ENCODE measurements around the gene PAQR4.

DNA sequence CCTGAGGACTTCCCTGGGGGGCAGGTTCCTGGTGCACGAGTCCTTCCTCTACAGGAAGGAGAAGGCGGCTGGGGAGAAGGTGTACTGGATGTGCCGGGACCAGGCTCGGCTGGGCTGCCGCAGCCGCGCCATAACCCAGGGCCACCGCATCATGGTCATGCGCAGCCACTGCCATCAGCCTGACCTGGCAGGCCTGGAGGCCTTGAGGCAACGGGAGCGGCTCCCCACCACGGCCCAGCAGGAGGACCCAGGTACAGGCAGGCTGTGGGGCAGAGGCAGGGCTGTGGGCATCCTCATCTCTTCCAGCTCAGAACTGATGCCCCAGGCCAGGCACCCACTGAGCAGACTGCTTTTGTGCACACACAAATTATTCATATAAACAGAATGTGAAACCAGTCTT, 30.9 kb upstream of the PAQR4 start:
- no peak for TF ChIP-seq POLR2A (IDR thresholded peaks at IDR 0.05; ENCODE audit: extremely low read depth, insufficient read length)
- TF ChIP-seq, protein P1, sequence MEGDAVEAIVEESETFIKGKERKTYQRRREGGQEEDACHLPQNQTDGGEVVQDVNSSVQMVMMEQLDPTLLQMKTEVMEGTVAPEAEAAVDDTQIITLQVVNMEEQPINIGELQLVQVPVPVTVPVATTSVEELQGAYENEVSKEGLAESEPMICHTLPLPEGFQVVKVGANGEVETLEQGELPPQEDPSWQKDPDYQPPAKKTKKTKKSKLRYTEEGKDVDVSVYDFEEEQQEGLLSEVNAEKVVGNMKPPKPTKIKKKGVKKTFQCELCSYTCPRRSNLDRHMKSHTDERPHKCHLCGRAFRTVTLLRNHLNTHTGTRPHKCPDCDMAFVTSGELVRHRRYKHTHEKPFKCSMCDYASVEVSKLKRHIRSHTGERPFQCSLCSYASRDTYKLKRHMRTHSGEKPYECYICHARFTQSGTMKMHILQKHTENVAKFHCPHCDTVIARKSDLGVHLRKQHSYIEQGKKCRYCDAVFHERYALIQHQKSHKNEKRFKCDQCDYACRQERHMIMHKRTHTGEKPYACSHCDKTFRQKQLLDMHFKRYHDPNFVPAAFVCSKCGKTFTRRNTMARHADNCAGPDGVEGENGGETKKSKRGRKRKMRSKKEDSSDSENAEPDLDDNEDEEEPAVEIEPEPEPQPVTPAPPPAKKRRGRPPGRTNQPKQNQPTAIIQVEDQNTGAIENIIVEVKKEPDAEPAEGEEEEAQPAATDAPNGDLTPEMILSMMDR (IDR thresholded peaks at IDR 0.05; ENCODE audit: low read depth, low read length), result no peak

Data from NB4 (cell line).